NCI-H82 (cell line): ENCODE data around the gene ATP6AP1.
"Not testable (repeated sequence)": the region's sequence is repeated elsewhere in the genome, so short reads cannot be mapped to it uniquely, and the experiment has no call there.

Source experiments
- DNase-seq: peaks from one replicate; lab custom pipeline; 2025; lab: John Stamatoyannopoulos, UW

ATP6AP1 gene

DNA sequence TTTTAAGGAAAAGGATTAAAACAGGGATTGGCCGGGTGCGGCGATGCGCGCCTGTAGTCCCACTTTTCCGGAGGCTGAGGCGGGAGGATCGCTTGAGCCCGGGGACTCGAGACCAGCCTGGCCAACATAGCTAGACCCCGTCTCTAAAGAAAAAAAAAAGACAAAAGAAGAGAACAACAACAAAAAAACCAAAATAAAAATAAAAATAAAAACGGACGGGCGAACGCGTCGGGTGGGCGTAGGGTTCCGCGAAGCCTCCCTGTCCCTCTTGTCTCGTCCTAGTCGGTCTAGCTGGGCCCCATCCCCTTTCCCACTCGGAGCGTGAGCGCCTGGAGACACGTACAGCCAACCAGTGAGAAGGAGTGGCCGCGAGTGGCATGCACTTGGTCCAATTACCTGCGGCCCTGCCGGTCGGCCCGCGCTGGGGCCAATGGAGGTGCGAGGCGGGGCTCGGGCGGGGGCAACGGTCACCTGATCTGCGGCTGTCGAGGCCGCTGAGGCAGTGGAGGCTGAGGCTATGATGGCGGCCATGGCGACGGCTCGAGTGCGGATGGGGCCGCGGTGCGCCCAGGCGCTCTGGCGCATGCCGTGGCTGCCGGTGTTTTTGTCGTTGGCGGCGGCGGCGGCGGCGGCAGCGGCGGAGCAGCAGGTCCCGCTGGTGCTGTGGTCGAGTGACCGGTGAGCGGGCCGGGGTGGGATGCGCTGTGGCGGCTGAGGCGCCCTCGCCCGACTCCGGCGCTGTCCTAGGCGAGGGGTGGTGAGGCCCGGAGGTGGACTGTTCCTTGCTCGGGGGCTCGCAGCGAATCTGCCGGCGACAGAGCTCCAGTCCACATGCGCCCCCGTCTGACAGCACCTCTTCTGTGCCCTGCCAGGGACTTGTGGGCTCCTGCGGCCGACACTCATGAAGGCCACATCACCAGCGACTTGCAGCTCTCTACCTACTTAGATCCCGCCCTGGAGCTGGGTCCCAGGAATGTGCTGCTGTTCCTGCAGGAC is at the start of gene ATP6AP1:
Gene ATP6AP1, plus strand, starts transcription at position 502 of the 996 bp plus-strand sequence. Its CDS starts 16 bp downstream, at position 518.
- peak; percentile 97 for DNase-seq

DNA sequence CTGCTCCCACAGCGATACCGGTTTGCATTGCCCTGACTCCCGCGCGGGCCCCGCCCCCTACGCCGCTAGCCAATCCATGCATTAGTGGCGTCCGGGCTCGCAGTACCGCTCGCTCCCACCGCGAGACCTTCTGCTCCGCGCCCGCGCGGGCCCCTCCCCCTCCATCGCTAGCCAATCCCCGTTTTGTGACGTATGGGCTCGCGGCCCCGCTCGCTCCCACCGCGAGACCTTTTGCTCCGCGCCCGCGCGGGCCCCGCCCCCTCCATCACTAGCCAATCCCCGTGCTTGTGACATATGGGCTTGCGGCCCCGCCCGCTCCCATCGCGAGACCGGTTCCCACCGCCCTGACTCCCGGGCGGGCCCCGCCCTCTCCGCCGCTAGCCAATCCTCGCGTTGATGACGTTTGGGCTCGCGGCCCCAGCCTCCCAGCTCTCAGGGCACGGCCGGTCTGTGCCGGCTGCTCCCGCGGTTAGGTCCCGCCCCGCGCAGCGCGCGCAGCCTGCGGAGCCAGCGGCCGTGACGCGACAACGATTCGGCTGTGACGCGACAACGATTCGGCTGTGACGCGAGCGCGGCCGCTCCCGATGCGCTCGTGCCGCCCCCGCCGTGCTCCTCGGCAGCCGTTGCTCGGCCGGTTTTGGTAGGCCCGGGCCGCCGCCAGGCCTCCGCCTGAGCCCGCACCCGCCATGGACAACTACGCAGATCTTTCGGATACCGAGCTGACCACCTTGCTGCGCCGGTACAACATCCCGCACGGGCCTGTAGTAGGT is 49.5 kb upstream of the ATP6AP1 start, which contains the start of gene EMD:
Gene EMD, plus strand, starts transcription at position 497 of the 770 bp plus-strand sequence. Its CDS starts 190 bp downstream, at position 687.
- peak; percentile 100 for DNase-seq

DNA sequence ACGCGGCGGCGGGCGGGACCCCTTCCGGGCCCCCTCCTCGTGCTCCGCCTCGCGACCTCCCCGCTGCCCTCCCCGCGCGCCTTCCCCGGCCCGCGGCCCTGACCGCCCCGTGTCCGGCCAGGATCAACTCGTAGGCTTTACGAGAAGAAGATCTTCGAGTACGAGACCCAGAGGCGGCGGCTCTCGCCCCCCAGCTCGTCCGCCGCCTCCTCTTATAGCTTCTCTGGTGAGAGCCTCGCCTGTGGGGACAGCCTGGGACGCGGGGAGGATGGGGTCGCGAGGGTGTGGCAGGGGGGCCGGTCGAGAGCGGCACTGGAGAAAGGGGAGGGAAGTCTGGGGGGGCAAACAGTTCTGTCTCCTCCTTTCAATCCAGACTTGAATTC is 48.9 kb upstream of the ATP6AP1 start:
- DNase-seq: no peak

DNA sequence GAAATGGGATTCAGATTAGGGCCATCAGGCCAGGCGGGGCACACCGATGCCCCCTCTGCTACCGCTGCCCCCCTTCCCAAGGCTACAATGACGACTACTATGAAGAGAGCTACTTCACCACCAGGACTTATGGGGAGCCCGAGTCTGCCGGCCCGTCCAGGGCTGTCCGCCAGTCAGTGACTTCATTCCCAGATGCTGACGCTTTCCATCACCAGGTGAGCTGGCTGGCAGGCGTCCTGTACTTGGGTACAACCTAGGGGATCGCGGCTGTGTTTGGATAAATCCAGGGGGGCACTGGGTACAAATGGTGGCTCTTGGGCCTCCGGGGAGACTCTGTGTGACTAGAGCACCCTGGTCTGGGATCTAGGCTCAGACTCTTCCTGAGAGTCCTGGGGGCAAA is 48.3 kb upstream of the ATP6AP1 start:
- DNase-seq: no peak

GRCh38 chrX:154380787-154381186 is 47.7 kb upstream of the ATP6AP1 start:
- no peak for DNase-seq

DNA sequence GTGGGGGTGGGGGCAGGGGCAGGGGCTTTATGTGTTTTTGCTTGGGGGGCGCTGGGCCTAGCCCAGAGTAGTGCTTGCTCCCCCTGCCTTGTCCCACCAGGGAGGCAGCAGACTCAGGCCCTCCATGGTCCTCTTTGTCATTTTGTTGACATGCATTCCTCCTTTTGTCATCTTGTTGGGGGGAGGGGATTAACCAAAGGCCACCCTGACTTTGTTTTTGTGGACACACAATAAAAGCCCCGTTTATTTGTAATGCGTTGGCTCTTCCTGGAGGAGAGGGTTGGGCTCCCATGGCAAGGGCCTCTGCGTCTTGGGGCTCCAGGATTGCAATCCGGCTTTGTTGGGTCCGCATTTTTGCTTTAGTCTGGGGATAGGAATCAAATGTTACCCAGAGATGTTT is 47.2 kb upstream of the ATP6AP1 start:
- no peak for DNase-seq

- no peak for DNase-seq
Observed at GRCh38 chrX:154382483-154383069, 45.9 kb upstream of the ATP6AP1 start.

DNA sequence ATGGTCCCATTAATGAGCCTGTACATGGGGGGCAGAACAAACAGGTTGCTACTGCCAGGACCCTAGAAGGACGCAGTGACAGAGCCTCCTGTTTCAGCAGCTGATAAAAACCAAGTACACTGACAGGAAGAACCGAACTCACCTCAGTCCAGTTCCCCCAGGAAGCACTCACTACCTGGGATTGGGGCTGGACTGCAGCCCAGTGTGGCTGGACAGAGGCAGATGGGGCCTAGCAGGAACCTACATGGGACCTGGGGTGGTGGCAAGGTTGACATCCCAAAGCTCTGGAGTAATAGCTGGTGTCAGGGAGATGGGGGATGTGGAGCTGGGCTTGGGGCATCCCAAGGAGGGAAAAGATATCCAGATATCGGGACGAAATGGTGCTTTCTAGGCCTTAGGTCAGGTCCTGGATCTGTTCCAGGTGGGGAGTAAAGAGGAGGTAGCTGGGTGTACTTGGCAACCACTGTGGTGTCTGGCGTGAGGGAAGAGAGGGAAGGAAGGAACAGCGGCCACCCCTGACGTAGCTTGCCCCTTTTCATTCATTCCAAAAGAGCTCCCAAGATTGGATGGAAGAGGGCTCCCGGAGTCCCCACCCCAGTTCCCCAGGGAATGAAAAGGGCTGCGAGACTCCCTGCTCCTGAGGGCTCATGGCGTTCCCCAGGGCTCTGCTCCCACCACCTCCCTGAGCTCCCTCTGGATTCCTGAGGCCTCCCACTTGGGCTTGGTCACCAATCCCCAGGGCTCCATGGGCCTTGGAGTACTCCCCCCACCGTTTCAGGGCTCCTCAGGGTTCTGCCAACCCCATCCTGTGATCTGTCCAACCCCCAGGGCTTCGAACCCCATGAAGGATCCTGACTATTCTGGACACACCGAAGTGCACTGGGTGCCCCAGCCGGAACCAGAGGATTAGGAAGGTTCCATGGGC is 44.9 kb upstream of the ATP6AP1 start:
- no peak for DNase-seq

DNA sequence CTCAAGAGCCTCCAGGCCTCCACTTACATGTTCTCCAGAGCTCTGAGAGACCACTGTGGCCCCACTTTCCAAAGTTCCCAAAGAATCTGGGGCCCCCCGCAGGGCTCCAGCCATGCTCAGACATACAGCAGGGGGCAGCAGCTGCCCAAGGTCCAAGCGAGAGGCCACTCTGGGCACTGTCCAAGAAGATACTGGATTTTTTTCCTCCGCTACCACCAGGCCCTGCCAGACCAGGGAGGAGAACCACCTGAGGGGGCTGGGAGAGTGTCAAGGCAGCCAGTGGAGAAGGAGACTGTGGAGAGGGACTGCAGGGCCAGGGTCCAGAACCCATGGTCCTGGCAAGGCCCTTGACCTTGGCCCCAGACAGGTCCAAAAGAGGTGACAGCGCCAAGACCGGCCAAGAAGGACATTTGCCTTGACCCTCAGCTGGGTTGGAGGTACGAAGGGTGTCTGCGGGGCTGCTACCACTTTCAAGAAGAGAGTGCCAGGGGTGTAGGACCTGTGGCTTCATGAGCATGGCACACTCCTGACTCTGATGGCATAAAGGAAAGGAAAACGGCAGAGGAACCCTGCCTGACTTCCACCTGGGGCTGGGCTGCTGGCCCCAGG is 44.1 kb upstream of the ATP6AP1 start:
- no peak for DNase-seq

DNA sequence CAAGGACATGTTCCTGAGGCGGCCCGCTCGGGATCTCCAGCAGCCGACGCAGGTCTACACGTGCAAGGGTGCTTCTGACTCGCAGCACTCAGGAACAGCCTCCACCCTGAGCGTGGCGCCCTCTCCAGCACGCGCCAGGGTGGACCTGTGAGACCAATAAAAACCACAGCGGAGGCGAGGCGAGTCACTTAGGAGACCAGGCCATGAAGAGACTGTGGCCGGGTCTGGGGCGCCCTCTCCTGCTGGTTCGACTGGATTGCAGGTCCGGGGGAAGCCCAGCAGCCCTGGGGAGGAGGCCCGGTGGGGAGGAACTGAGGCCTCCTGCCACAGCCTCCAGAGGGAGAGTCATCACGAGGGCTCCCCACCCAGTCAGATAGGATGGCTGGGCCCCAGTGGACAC is 40.4 kb upstream of the ATP6AP1 start:
- not testable (repeated sequence) for DNase-seq

- DNase-seq: not testable (repeated sequence)
Observed at GRCh38 chrX:154388649-154389048, 39.8 kb upstream of the ATP6AP1 start.

DNA sequence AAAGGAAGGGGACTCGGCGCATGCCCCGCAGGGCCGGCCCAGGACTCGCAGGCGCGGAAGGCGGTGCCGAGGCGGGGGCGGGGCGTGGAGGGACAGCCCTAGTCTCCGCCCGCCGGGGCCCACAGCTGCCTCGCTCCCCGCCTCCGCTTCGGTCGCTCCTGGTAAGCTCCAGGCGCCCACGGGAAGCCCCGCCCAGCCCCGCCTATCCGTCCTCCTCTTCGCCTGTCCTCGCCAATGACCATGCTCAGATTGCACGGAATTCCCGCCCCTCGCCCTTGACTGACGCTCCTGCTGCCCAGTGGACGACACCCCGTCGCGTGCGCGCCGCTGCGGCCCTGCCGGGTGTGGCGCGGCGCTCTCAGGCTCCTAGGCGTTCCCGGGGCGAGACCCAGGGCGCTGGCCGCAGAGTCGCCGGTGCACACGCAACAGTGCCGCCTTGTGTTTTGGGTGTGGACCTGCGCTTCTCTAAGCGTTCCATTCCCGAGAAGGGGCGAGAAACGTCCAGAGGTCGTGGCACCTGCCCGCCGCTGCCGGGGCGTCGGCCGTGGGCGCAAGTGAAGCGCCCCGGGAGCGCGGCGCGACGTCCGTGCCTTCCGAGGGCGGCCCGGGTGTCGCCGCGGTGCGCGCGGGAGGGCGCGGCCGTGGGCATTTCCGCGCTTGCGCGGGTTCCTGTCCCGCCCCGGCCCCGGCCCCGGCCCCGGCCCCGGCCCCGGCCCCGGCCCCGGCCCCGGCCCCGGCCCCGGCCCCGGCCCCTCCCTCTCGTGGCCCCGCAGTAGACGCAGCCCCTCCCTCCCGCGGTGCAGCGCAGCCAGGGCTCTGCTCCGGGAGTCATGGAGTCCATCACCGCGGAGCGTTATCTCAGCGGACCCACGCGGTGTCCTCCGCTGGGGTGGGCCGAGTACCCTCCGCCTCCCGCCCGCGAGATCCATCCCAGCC is 38.4 kb upstream of the ATP6AP1 start:
- DNase-seq: not testable (repeated sequence)

- DNase-seq: not testable (repeated sequence)
Observed at GRCh38 chrX:154396363-154396762, 32.1 kb upstream of the ATP6AP1 start.

- DNase-seq: peak; percentile 90
Observed at GRCh38 chrX:154396973-154397887, 31.2 kb upstream of the ATP6AP1 start.

DNA sequence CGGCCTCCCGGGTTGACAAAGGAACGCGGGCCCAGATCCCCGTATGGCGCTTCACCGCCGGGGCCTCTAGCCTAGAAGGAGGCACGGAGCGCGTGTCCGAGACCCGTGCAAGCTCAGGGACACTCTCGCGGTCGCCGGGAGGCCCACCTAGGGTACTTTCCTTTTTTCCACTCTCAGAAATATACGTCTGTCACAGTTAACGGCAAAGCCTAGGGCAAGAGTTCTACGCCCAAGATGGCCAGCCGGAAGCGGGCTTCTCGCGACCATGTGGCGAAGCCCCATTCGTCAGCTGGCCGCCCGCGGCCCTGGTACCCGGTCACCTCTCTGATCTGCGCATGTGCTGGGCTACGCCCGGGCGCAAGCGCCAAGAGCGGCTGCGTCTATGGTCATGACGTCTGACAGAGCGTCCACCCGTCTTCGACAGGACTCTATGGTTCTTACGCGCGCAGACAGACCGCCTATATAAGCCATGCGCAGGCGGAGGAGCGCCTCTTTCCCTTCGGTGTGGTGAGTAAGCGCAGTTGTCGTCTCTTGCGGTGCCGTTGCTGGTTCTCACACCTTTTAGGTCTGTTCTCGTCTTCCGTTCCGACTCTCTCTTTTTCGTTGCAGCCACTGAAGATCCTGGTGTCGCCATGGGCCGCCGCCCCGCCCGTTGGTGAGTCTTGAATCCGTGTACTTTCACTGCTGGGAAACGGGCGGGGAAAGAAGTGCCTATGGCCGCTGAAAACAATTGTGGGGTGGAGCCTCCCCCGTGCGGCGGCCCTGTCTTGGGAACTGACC is 30.4 kb upstream of the ATP6AP1 start, which contains the start of gene RPL10:
Gene RPL10, plus strand, starts transcription at position 490 of the 780 bp plus-strand sequence. Its CDS starts 143 bp downstream, at position 633.
- peak; percentile 99 for DNase-seq

DNA sequence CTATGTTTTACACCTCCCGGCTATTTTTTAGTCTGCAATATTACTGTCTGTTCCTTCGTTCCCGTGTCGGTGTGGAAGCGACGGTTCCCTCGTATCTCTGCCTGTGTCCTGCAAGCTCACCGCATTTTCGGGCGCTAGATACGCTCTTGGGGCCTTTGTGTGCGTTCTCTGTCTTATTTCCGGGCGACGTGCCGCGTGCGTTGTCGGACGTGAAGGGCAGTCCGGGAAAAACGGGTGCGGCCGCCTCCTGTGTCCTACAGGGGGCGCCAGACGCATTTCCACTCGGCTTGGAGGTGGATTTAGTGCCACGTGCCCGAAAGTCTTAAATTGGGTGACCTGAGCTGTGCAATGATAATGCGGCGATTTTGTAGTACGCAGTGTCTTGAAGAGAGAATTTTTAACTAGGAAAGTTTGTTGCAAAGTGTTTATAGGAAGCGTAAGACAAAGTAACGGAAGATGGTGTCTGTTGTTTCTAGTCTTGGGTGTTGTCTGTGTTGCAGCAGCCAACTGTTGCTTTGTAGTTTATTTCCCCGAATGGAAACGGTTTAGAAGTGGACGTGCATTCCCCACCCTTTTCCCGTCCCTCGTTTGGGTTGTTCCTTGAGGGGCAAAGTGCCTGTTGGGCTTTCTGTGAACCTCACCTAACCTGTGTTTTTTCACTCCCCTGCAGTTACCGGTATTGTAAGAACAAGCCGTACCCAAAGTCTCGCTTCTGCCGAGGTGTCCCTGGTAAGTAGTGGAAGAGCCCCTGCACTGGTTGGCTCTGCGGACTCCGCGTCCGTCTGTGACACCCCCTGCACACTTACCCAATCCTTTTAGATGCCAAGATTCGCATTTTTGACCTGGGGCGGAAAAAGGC is 29.6 kb upstream of the ATP6AP1 start:
- DNase-seq: peak; percentile 87
